ENCODE measurements around the gene ANKHD1.

DNA sequence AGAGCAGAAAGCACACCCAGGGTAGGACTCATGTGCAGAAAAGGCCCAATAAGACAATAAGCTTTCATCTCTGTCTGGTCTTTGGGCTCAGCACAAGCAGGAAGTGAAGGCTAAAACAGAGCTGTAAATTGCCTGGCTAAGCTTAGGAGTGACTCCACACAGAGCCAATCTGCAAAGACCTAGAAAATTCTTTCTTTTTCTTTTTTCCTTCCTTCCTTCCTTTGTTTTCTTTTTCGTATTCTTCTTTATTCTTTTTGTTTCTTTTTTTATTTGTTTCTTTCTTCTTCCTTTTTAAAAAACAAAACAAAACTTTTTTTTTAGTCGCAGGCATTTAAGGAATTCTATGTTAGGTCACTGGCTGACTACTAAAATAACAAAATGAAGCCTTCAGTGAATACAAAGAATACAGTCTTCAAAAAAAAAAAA, 175.2 kb downstream of the ANKHD1 start:
- TF ChIP-seq, protein P1, sequence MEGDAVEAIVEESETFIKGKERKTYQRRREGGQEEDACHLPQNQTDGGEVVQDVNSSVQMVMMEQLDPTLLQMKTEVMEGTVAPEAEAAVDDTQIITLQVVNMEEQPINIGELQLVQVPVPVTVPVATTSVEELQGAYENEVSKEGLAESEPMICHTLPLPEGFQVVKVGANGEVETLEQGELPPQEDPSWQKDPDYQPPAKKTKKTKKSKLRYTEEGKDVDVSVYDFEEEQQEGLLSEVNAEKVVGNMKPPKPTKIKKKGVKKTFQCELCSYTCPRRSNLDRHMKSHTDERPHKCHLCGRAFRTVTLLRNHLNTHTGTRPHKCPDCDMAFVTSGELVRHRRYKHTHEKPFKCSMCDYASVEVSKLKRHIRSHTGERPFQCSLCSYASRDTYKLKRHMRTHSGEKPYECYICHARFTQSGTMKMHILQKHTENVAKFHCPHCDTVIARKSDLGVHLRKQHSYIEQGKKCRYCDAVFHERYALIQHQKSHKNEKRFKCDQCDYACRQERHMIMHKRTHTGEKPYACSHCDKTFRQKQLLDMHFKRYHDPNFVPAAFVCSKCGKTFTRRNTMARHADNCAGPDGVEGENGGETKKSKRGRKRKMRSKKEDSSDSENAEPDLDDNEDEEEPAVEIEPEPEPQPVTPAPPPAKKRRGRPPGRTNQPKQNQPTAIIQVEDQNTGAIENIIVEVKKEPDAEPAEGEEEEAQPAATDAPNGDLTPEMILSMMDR (IDR thresholded peaks at IDR 0.05; ENCODE audit: poor library complexity, severe bottlenecking): no peak
- TF ChIP-seq, protein P2, sequence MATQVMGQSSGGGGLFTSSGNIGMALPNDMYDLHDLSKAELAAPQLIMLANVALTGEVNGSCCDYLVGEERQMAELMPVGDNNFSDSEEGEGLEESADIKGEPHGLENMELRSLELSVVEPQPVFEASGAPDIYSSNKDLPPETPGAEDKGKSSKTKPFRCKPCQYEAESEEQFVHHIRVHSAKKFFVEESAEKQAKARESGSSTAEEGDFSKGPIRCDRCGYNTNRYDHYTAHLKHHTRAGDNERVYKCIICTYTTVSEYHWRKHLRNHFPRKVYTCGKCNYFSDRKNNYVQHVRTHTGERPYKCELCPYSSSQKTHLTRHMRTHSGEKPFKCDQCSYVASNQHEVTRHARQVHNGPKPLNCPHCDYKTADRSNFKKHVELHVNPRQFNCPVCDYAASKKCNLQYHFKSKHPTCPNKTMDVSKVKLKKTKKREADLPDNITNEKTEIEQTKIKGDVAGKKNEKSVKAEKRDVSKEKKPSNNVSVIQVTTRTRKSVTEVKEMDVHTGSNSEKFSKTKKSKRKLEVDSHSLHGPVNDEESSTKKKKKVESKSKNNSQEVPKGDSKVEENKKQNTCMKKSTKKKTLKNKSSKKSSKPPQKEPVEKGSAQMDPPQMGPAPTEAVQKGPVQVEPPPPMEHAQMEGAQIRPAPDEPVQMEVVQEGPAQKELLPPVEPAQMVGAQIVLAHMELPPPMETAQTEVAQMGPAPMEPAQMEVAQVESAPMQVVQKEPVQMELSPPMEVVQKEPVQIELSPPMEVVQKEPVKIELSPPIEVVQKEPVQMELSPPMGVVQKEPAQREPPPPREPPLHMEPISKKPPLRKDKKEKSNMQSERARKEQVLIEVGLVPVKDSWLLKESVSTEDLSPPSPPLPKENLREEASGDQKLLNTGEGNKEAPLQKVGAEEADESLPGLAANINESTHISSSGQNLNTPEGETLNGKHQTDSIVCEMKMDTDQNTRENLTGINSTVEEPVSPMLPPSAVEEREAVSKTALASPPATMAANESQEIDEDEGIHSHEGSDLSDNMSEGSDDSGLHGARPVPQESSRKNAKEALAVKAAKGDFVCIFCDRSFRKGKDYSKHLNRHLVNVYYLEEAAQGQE (IDR thresholded peaks at IDR 0.05; ENCODE audit: borderline replicate concordance): no peak
- no peak for TF ChIP-seq EZH2 (IDR thresholded peaks at IDR 0.05; ENCODE audit: borderline replicate concordance, insufficient read depth, low read length, poor library complexity, severe bottlenecking)
